DMS79 (cell line): Measurements from ENCODE around the gene VDR.

Experiments used
- DNase-seq: peaks from one replicate; lab custom pipeline; 2025; lab: John Stamatoyannopoulos, UW

Gene VDR

GRCh38 chr12:47868552-47869031, 36.2 kb downstream of the VDR start:
- DNase-seq: no peak

GRCh38 chr12:47868041-47868440, 36.8 kb downstream of the VDR start:
- DNase-seq: no peak

GRCh38 chr12:47867495-47867941, 37.3 kb downstream of the VDR start:
- DNase-seq: no peak

GRCh38 chr12:47864646-47865235, 40.1 kb downstream of the VDR start:
- DNase-seq: no peak

GRCh38 chr12:47863985-47864384, 40.8 kb downstream of the VDR start:
- no peak for DNase-seq

- DNase-seq: no peak
These were observed 41.3 kb downstream of the VDR start for GRCh38 chr12:47863467-47863866.

- no peak for DNase-seq
These were observed 41.9 kb downstream of the VDR start for GRCh38 chr12:47862881-47863280.

GRCh38 chr12:47862167-47862750, 42.5 kb downstream of the VDR start:
- no peak for DNase-seq

- DNase-seq: no peak
These were observed 43.9 kb downstream of the VDR start for GRCh38 chr12:47860873-47861272.

- no peak for DNase-seq
These were observed 44.4 kb downstream of the VDR start for GRCh38 chr12:47860279-47860841.

GRCh38 chr12:47858511-47859266, 46.1 kb downstream of the VDR start:
- DNase-seq: no peak

GRCh38 chr12:47856721-47857575, 47.8 kb downstream of the VDR start:
- no peak for DNase-seq

- no peak for DNase-seq
These were observed 48.7 kb downstream of the VDR start for GRCh38 chr12:47856094-47856493.

GRCh38 chr12:47855502-47855901, 49.3 kb downstream of the VDR start:
- DNase-seq: no peak

GRCh38 chr12:47854531-47854930, 50.3 kb downstream of the VDR start:
- no peak for DNase-seq

- DNase-seq: no peak
These were observed 52.7 kb downstream of the VDR start for GRCh38 chr12:47852096-47852571.

GRCh38 chr12:47851303-47851952, 53.4 kb downstream of the VDR start:
- no peak for DNase-seq

GRCh38 chr12:47850153-47851084, 54.4 kb downstream of the VDR start:
- DNase-seq: no peak

GRCh38 chr12:47849261-47849660, 55.5 kb downstream of the VDR start:
- no peak for DNase-seq

GRCh38 chr12:47848853-47849252, 55.9 kb downstream of the VDR start:
- DNase-seq: no peak
